Astrocyte (in vitro differentiated cells and primary cell): ENCODE measurements around the gene CRYBG2. TPM values are rescaled to one million over a fixed set of nuclear protein-coding genes. Genes with fewer than 3 reads are reported as not detected.

Experiments used
- DNase-seq: peaks from one replicate; pipeline ENCODE4 v3.0.0-alpha.2; 2010; ENCODE audit warnings: low read depth
- FAIRE-seq: peaks from 2 replicates; lab custom pipeline; 2011; peaks lifted over from hg19 to GRCh38; lab: Jason Lieb, UNC
- H2AFZ ChIP-seq: 2 replicates; pipeline ENCODE4 v1.6.0; 2012; ENCODE audit warnings: low read depth, low read length, inconsistent platforms
- H3K27ac ChIP-seq: 2 replicates; pipeline ENCODE4 v1.5.1; 2011; ENCODE audit warnings: low read depth, low read length, inconsistent platforms
- H3K27me3 ChIP-seq: 2 replicates; pipeline ENCODE4 v1.6.0; 2011; ENCODE audit warnings: low read length, inconsistent platforms; ENCODE audit not compliant: insufficient read depth
- H3K36me3 ChIP-seq: 2 replicates; pipeline ENCODE4 v1.5.1; 2011; ENCODE audit warnings: low read length, inconsistent platforms; ENCODE audit not compliant: insufficient read depth
- H3K4me1 ChIP-seq: 2 replicates; pipeline ENCODE4 v1.5.1; 2011; ENCODE audit warnings: low read length, inconsistent platforms; ENCODE audit not compliant: insufficient read depth
- H3K4me2 ChIP-seq: 2 replicates; pipeline ENCODE4 v1.6.0; 2012; ENCODE audit warnings: low read length, inconsistent platforms
- H3K4me3 ChIP-seq: 2 replicates; pipeline ENCODE4 v1.5.1; 2011; ENCODE audit warnings: low read depth, mild to moderate bottlenecking, low read length, inconsistent platforms; ENCODE audit not compliant: insufficient read depth
- H3K79me2 ChIP-seq: 2 replicates; pipeline ENCODE4 v1.6.0; 2012; ENCODE audit warnings: mild to moderate bottlenecking, low read length, inconsistent platforms; ENCODE audit not compliant: insufficient read depth
- H3K9ac ChIP-seq: 2 replicates; pipeline ENCODE4 v1.6.0; 2012; ENCODE audit warnings: mild to moderate bottlenecking, low read length, inconsistent platforms
- H3K9me3 ChIP-seq: 2 replicates; pipeline ENCODE4 v1.5.1; 2012; ENCODE audit warnings: low read depth, mild to moderate bottlenecking, low read length, inconsistent platforms; ENCODE audit not compliant: insufficient read depth
- H4K20me1 ChIP-seq: 2 replicates; pipeline ENCODE4 v1.6.0; 2012; ENCODE audit warnings: low read length, inconsistent platforms; ENCODE audit not compliant: insufficient read depth
- H3K27ac Mint-ChIP-seq: one replicate; pipeline ENCODE4 v1.8.0; 2021; ENCODE audit warnings: mild to moderate bottlenecking, mixed read lengths; ENCODE audit not compliant: unreplicated experiment
- H3K27me3 Mint-ChIP-seq: one replicate; pipeline ENCODE4 v1.8.0; 2021; ENCODE audit warnings: low read depth, mixed read lengths; ENCODE audit not compliant: unreplicated experiment
- H3K36me3 Mint-ChIP-seq: one replicate; pipeline ENCODE4 v1.8.0; 2021; ENCODE audit warnings: low read depth, mixed read lengths; ENCODE audit not compliant: unreplicated experiment
- H3K4me1 Mint-ChIP-seq: one replicate; pipeline ENCODE4 v1.8.0; 2021; ENCODE audit warnings: low read depth, mixed read lengths; ENCODE audit not compliant: unreplicated experiment
- H3K4me3 Mint-ChIP-seq: one replicate; pipeline ENCODE4 v1.8.0; 2021; ENCODE audit warnings: mild to moderate bottlenecking, moderate library complexity, mixed read lengths; ENCODE audit not compliant: unreplicated experiment
- H3K9me3 Mint-ChIP-seq: one replicate; pipeline ENCODE4 v1.8.0; 2021; ENCODE audit warnings: mild to moderate bottlenecking, mixed read lengths; ENCODE audit not compliant: unreplicated experiment
- EZH2 ChIP-seq: IDR thresholded peaks from 2 replicates; pipeline ENCODE4 v1.6.1; 2012; ENCODE audit warnings: mild to moderate bottlenecking, low read length, inconsistent platforms; ENCODE audit not compliant: insufficient read depth
- total RNA-seq: library from RNA; stranded (reverse); gene quantifications from 2 replicates; pipeline ENCODE4 v1.2.1, GENCODE V29; 2021
- TF ChIP-seq, protein P1 (sequence below): IDR thresholded peaks from 2 replicates; pipeline ENCODE4 v1.5.1; 2011; ENCODE audit warnings: low read depth, mild to moderate bottlenecking, inconsistent platforms, low read length, moderate library complexity; ENCODE audit not compliant: insufficient read depth

The CRYBG2 gene
- total RNA-seq, 1 donor from 2014 or later: 5.3 TPM

DNA sequence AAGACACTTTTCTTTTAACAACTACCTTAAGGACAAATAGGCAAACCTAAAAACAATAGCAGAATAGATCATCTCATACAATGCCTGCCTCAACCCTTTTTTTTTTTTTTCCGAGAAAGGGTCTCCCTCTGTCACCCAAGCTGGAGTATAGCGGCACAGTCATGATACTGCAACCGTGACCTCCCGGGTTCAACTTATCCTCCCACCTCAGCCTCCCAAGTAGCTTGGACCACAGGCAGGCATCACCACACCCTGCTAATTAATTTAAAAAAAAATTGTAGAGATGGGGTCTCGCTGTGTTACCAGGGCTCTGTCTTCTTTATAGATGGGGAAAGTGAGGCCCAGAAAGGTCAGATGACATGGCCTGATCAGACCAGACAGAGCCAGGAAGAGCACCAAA is 66.1 kb downstream of the CRYBG2 start:
- Histone ChIP-seq H3K9me3 (no peaks in the 10 kb centered on the region), H3K4me1 (peaks cover 26% of the 10 kb centered on the region), H3K4me2 (no peak overlapping the region), H3K36me3 (no peaks in the 10 kb centered on the region), H4K20me1 (peaks cover 19% of the 10 kb centered on the region), H2AFZ (no peak overlapping the region), H3K4me3 (no peak overlapping the region), H3K9ac (no peak overlapping the region), H3K27ac (no peak overlapping the region), H3K79me2 (peaks cover 12% of the 10 kb centered on the region), H3K27me3 (no peaks in the 10 kb centered on the region)
- TF ChIP-seq, protein P1, sequence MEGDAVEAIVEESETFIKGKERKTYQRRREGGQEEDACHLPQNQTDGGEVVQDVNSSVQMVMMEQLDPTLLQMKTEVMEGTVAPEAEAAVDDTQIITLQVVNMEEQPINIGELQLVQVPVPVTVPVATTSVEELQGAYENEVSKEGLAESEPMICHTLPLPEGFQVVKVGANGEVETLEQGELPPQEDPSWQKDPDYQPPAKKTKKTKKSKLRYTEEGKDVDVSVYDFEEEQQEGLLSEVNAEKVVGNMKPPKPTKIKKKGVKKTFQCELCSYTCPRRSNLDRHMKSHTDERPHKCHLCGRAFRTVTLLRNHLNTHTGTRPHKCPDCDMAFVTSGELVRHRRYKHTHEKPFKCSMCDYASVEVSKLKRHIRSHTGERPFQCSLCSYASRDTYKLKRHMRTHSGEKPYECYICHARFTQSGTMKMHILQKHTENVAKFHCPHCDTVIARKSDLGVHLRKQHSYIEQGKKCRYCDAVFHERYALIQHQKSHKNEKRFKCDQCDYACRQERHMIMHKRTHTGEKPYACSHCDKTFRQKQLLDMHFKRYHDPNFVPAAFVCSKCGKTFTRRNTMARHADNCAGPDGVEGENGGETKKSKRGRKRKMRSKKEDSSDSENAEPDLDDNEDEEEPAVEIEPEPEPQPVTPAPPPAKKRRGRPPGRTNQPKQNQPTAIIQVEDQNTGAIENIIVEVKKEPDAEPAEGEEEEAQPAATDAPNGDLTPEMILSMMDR: no peak
- no peak for TF ChIP-seq EZH2
- no peaks in the 10 kb centered on the region for H3K9me3 Mint-ChIP-seq
- H3K4me1 Mint-ChIP-seq: peaks cover 24% of the 10 kb centered on the region
- FAIRE-seq: no peak
- no peak overlapping the region for H3K27ac Mint-ChIP-seq
- no peak overlapping the region for H3K4me3 Mint-ChIP-seq
- no peaks in the 10 kb centered on the region for H3K27me3 Mint-ChIP-seq
- no peak for DNase-seq
- peaks cover 10% of the 10 kb centered on the region for H3K36me3 Mint-ChIP-seq

DNA sequence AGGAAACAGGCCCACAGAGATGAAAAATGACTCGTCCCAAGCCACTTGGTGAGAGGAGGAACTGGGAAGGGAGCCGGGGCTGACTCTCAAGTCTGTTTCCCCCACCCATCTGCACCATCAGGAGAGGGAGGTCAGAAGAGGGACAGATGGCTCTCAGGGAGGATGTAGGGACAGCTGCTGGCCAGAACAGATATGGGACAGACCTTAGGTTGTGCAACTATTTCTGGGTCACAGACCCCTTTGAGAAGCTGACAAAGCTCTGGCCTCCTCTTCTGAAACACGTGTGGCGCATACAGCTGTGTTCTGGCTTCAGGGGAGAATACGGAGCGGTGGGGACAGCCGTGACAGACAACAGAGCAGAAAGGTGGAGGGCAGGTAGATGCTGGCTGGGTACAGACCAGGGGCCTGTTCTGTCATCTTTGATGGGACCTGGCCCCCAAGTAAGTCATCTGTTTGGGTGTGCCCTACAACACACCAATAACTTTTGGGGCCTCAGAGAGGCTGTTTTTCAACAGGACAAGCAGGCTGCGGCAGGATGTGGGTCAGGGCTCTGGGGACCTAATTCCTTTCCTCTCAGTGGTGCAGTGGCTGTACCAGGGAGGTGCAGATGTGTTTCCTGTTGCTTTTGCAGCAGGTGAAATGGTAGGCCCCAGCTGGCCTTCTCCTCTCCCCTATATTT is 66.8 kb downstream of the CRYBG2 start:
- Histone ChIP-seq H3K4me2 (no peak overlapping the region), H3K4me3 (no peak overlapping the region), H3K27me3 (no peaks in the 10 kb centered on the region), H2AFZ (no peak overlapping the region), H3K9me3 (no peaks in the 10 kb centered on the region), H3K4me1 (peaks cover 32% of the 10 kb centered on the region), H3K79me2 (peaks cover 18% of the 10 kb centered on the region), H3K27ac (no peak overlapping the region), H4K20me1 (peaks cover 25% of the 10 kb centered on the region), H3K9ac (no peak overlapping the region), H3K36me3 (no peaks in the 10 kb centered on the region)
- H3K27ac Mint-ChIP-seq: peak overlapping the region; percentile 14
- H3K4me1 Mint-ChIP-seq: peaks cover 30% of the 10 kb centered on the region
- FAIRE-seq (no peak), DNase-seq (no peak)
- peaks cover 10% of the 10 kb centered on the region for H3K36me3 Mint-ChIP-seq
- no peak overlapping the region for H3K4me3 Mint-ChIP-seq
- no peaks in the 10 kb centered on the region for H3K27me3 Mint-ChIP-seq
- no peaks in the 10 kb centered on the region for H3K9me3 Mint-ChIP-seq
- TF ChIP-seq, protein P1: no peak
- no peak for TF ChIP-seq EZH2

DNA sequence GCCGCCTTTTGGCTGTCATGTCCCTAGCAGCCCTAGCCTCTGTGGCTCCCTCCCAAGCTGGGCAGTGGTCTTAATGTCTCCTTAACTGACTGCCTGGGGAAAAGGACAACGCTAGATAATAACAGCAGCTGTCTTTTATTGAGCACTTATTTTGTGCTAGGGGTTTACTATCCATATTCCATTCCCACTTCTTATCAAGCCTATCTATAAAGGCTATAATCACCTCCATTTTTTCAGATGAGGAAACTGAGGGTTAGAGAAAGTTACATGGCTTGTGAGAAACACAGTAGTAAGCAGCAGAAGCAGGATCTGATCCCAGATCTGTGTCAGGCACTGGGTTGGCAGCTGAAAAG is 67.9 kb downstream of the CRYBG2 start:
- no peak for TF ChIP-seq EZH2
- TF ChIP-seq, protein P1: no peak
- Mint-ChIP-seq H3K36me3 (peaks cover 11% of the 10 kb centered on the region), H3K4me3 (no peak overlapping the region), H3K27ac (no peak overlapping the region), H3K4me1 (peaks cover 38% of the 10 kb centered on the region), H3K9me3 (no peaks in the 10 kb centered on the region), H3K27me3 (no peaks in the 10 kb centered on the region)
- no peak for DNase-seq
- Histone ChIP-seq H3K79me2 (peaks cover 28% of the 10 kb centered on the region), H3K27me3 (no peaks in the 10 kb centered on the region), H2AFZ (no peak overlapping the region), H3K27ac (no peak overlapping the region), H3K9ac (no peak overlapping the region), H3K4me3 (no peak overlapping the region), H3K36me3 (peaks cover 5% of the 10 kb centered on the region), H3K4me2 (no peak overlapping the region), H3K4me1 (peaks cover 43% of the 10 kb centered on the region), H4K20me1 (peaks cover 36% of the 10 kb centered on the region), H3K9me3 (no peaks in the 10 kb centered on the region)
- FAIRE-seq: no peak
